ENCODE data around the gene DLGAP4.

Gene DLGAP4

GRCh38 chr20:36483209-36483918 is 177.2 kb downstream of the DLGAP4 start:
- no peak; the same call in 2 of the 3 replicates for ATAC-seq
- no peak for TF ChIP-seq POU6F1 (CRISPR knock-in tag; IDR thresholded peaks at IDR 0.05; ENCODE audit: borderline replicate concordance, low read depth)
- no peak for TF ChIP-seq ZC3H10 (CRISPR knock-in tag; IDR thresholded peaks at IDR 0.05)
- no peak for TF ChIP-seq ZNF8 (CRISPR knock-in tag; IDR thresholded peaks at IDR 0.05)

GRCh38 chr20:36483919-36484808 is 178.0 kb downstream of the DLGAP4 start:
- peak; percentile 22; the same call in 2 of the 3 replicates for ATAC-seq

GRCh38 chr20:36485286-36485685 is 179.1 kb downstream of the DLGAP4 start:
- ATAC-seq = no peak
- TF ChIP-seq ESRRG (CRISPR knock-in tag; IDR thresholded peaks at IDR 0.05) (no peak), TOX (CRISPR knock-in tag; IDR thresholded peaks at IDR 0.05; ENCODE audit: borderline replicate concordance) (no peak), GLIS3 (CRISPR knock-in tag; IDR thresholded peaks at IDR 0.05) (no peak), OSR1 (CRISPR knock-in tag; IDR thresholded peaks at IDR 0.05) (no peak), ZNF70 (CRISPR knock-in tag; IDR thresholded peaks at IDR 0.05) (no peak), ZNF8 (CRISPR knock-in tag; IDR thresholded peaks at IDR 0.05) (no peak), CSDC2 (CRISPR knock-in tag; IDR thresholded peaks at IDR 0.05) (no peak), PATZ1 (CRISPR knock-in tag; IDR thresholded peaks at IDR 0.05; ENCODE audit: borderline replicate concordance) (no peak), ZNF565 (CRISPR knock-in tag; conservative IDR thresholded peaks at IDR 0.05; ENCODE audit: low read depth) (no peak), TSHZ2 (CRISPR knock-in tag; IDR thresholded peaks at IDR 0.05) (no peak)

More at GRCh38 chr20:36483919-36484808, 178.0 kb downstream of the DLGAP4 start:
- TF ChIP-seq ARNTL (CRISPR knock-in tag; IDR thresholded peaks at IDR 0.05; ENCODE audit: borderline replicate concordance, low read depth) = no peak
- no peak for TF ChIP-seq ZFP30 (CRISPR knock-in tag; IDR thresholded peaks at IDR 0.05)
- no peak for TF ChIP-seq GLIS3 (CRISPR knock-in tag; IDR thresholded peaks at IDR 0.05)
- no peak for TF ChIP-seq BACH2 (CRISPR knock-in tag; IDR thresholded peaks at IDR 0.05; ENCODE audit: borderline replicate concordance)
- TF ChIP-seq TCF4 (CRISPR knock-in tag; IDR thresholded peaks at IDR 0.05; ENCODE audit: borderline replicate concordance) = no peak
- no peak for TF ChIP-seq TSHZ2 (CRISPR knock-in tag; IDR thresholded peaks at IDR 0.05)
- TF ChIP-seq ZFP3 (CRISPR knock-in tag; IDR thresholded peaks at IDR 0.05) = no peak
- TF ChIP-seq ZC3H10 (CRISPR knock-in tag; IDR thresholded peaks at IDR 0.05) = no peak
- TF ChIP-seq SNAI2 (CRISPR knock-in tag; IDR thresholded peaks at IDR 0.05) = no peak
- no peak for TF ChIP-seq CSRNP3 (CRISPR knock-in tag; IDR thresholded peaks at IDR 0.05)
- no peak for TF ChIP-seq CREB5 (CRISPR knock-in tag; IDR thresholded peaks at IDR 0.05; ENCODE audit: low read depth)
- TF ChIP-seq PPARA (CRISPR knock-in tag; IDR thresholded peaks at IDR 0.05; ENCODE audit: borderline replicate concordance) = no peak

Data from SK-N-SH treated with all-trans-retinoic acid at 6 μM for 48 hours (cell line).